Measurements from ENCODE around the gene SMOC2. TPM values are rescaled to one million over a fixed set of nuclear protein-coding genes. Genes with fewer than 3 reads are reported as not detected.

Gene SMOC2
- total and polyA plus RNA-seq, 2 donors (not counting 1 experiment from before 2014, with no cell fraction given): 0.37 TPM; not detected in 1

DNA sequence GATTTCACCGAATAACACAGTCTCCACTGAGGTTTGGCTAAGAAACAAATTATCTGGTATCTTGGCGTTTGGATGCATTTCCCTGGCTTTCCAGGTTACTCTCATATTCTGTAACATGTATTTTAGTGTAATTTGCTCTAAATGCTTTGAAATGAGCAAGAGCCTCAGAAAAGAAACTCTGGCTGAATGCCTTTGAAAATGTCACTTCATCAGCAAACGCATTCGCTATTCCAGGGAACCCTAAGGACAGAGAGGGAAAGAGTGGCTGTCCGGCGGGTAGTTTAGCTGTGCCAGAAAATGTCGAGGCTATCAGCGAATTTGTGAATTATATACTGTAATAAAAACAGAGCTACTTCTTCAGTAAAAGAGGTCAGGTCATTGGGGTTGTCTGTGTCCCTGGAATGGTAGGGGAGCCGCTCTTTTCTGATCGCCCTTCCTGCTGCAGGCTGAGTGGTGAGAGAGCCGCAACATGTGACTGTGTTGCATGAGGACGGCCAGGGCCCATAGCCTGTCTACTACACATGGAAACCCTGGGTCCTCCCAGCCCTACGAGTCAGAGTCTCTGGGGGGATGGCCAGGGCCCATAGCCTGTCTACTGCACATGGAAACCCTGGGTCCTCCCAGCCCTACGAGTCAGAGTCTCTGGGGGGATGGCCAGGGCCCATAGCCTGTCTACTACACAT lies 57.3 kb downstream of the SMOC2 start:
- H3K4me1 ChIP-seq (ENCODE audit: control insufficient read depth in 2 of 2, insufficient read depth in 2 of 2, low read length in 2 of 2): no peaks in the 10 kb centered on the region
- intact Hi-C loops (cut with micrococcal nuclease): no loop called here
- H3K4me3 Mint-ChIP-seq: no peak overlapping the region
- H3K4me3 ChIP-seq (ENCODE audit: control extremely low read depth in 1 of 5, extremely low read depth in 1 of 5, insufficient read depth in 1 of 5, low read depth in 2 of 5, low read length in 4 of 5): no peak overlapping the region
- no peaks in the 10 kb centered on the region for H3K9me3 Mint-ChIP-seq (ENCODE audit: insufficient read depth)
- no peak overlapping the region for H3K9ac ChIP-seq (ENCODE audit: low read length)
- no peak overlapping the region for H3K27ac Mint-ChIP-seq
- H3K79me2 ChIP-seq (ENCODE audit: control insufficient read depth, insufficient read depth, low read length): no peaks in the 10 kb centered on the region
- no peaks in the 10 kb centered on the region for H4K20me1 ChIP-seq (ENCODE audit: control insufficient read depth, insufficient read depth, low read length, poor library complexity, severe bottlenecking)
- no peaks in the 10 kb centered on the region for H3K4me1 Mint-ChIP-seq
- POLR2A ChIA-PET: no interaction called here
- no peak overlapping the region for H2AFZ ChIP-seq (ENCODE audit: insufficient read depth, low read depth, low read length, poor library complexity, severe bottlenecking)
- ATAC-seq (ENCODE audit: low read depth): no peak
- no peak for TF ChIP-seq EZH2 (IDR thresholded peaks at IDR 0.05; ENCODE audit: borderline replicate concordance, insufficient read depth, low read depth, low read length, poor library complexity, severe bottlenecking)
- TF ChIP-seq, protein P1, sequence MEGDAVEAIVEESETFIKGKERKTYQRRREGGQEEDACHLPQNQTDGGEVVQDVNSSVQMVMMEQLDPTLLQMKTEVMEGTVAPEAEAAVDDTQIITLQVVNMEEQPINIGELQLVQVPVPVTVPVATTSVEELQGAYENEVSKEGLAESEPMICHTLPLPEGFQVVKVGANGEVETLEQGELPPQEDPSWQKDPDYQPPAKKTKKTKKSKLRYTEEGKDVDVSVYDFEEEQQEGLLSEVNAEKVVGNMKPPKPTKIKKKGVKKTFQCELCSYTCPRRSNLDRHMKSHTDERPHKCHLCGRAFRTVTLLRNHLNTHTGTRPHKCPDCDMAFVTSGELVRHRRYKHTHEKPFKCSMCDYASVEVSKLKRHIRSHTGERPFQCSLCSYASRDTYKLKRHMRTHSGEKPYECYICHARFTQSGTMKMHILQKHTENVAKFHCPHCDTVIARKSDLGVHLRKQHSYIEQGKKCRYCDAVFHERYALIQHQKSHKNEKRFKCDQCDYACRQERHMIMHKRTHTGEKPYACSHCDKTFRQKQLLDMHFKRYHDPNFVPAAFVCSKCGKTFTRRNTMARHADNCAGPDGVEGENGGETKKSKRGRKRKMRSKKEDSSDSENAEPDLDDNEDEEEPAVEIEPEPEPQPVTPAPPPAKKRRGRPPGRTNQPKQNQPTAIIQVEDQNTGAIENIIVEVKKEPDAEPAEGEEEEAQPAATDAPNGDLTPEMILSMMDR (IDR thresholded peaks at IDR 0.05): no peak
- peaks cover 0 to 14% (median 0%) of the 10 kb centered on the region in 3 donors for H3K9me3 ChIP-seq (ENCODE audit: control extremely low read depth in 1 of 3, control insufficient read depth in 2 of 3, insufficient read depth in 1 of 3, low read length in 2 of 3)
- no peaks in the 10 kb centered on the region for H3K27me3 ChIP-seq (replicated peaks in 1 of 4; ENCODE audit: control extremely low read depth in 1 of 4, control insufficient read depth in 3 of 4, insufficient read depth in 4 of 4, low read length in 3 of 4)
- CTCF ChIA-PET: no interaction called here
- no peak overlapping the region for H3K4me2 ChIP-seq (replicated peaks; ENCODE audit: low read depth, low read length, poor library complexity, severe bottlenecking)
- no peaks in the 10 kb centered on the region for H3K36me3 ChIP-seq (replicated peaks in 1 of 2; ENCODE audit: control extremely low read depth in 1 of 2, control insufficient read depth in 1 of 2, extremely low read depth in 1 of 2, insufficient read depth in 2 of 2, low read length in 1 of 2)
- H3K27ac ChIP-seq (ENCODE audit: low read length in 2 of 2): no peak overlapping the region
- no peaks in the 10 kb centered on the region for H3K27me3 Mint-ChIP-seq
- 95% methylated on average over 3 of the region's 14 CpGs for WGBS (ENCODE audit: insufficient coverage)
- no peak for DNase-seq

DNA sequence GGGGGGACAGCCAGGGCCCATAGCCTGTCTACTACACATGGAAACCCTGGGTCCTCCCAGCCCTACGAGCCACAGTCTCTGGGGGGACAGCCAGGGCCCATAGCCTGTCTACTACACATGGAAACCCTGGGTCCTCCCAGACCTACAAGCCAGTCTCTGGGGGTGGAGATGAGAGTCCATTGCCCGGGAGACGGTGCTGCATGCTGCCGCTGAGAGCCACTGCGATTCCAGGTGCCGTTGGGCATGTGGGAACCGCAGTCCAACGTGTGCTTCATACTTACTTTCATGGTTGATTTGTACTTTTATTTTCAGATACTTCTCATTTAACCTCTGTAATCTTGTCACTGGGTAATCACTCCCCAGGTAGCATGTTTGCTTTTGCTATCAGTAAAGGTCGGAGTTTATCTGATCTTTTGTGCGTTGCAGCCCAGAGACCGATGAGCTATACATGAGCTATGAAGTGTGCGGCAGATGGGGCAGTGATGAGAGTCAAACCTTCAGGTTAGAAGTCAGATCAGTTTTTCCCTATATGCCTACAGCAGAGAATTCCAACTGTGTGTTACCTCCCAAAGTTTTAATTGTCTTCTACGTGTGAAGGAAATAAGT lies 58.2 kb downstream of the SMOC2 start:
- Mint-ChIP-seq H3K4me3 (no peak overlapping the region), H3K27ac (no peak overlapping the region), H3K9me3 (ENCODE audit: insufficient read depth) (no peaks in the 10 kb centered on the region), H3K4me1 (no peaks in the 10 kb centered on the region), H3K27me3 (no peaks in the 10 kb centered on the region)
- no peak for ATAC-seq (ENCODE audit: low read depth)
- POLR2A ChIA-PET: no interaction called here
- Histone ChIP-seq H3K9ac (ENCODE audit: low read length) (no peak overlapping the region), H2AFZ (ENCODE audit: insufficient read depth, low read depth, low read length, poor library complexity, severe bottlenecking) (no peak overlapping the region), H3K27me3 (replicated peaks in 1 of 4; ENCODE audit: control extremely low read depth in 1 of 4, control insufficient read depth in 3 of 4, insufficient read depth in 4 of 4, low read length in 3 of 4) (no peaks in the 10 kb centered on the region), H4K20me1 (ENCODE audit: control insufficient read depth, insufficient read depth, low read length, poor library complexity, severe bottlenecking) (no peaks in the 10 kb centered on the region), H3K4me2 (replicated peaks; ENCODE audit: low read depth, low read length, poor library complexity, severe bottlenecking) (no peak overlapping the region), H3K27ac (ENCODE audit: low read length in 2 of 2) (no peak overlapping the region), H3K36me3 (replicated peaks in 1 of 2; ENCODE audit: control extremely low read depth in 1 of 2, control insufficient read depth in 1 of 2, extremely low read depth in 1 of 2, insufficient read depth in 2 of 2, low read length in 1 of 2) (no peaks in the 10 kb centered on the region), H3K4me1 (ENCODE audit: control insufficient read depth in 2 of 2, insufficient read depth in 2 of 2, low read length in 2 of 2) (no peaks in the 10 kb centered on the region), H3K9me3 (ENCODE audit: control extremely low read depth in 1 of 3, control insufficient read depth in 2 of 3, insufficient read depth in 1 of 3, low read length in 2 of 3) (peaks cover 0 to 14% (median 0%) of the 10 kb centered on the region in 3 donors), H3K4me3 (ENCODE audit: control extremely low read depth in 1 of 5, extremely low read depth in 1 of 5, insufficient read depth in 1 of 5, low read depth in 2 of 5, low read length in 4 of 5) (no peak overlapping the region), H3K79me2 (ENCODE audit: control insufficient read depth, insufficient read depth, low read length) (no peaks in the 10 kb centered on the region)
- 70% methylated on average over 2 of the region's 13 CpGs for WGBS (ENCODE audit: insufficient coverage)
- CTCF ChIA-PET: no interaction called here
- DNase-seq: no peak
- TF ChIP-seq, protein P1 (IDR thresholded peaks at IDR 0.05): no peak
- no peak for TF ChIP-seq EZH2 (IDR thresholded peaks at IDR 0.05; ENCODE audit: borderline replicate concordance, insufficient read depth, low read depth, low read length, poor library complexity, severe bottlenecking)
- intact Hi-C loops (cut with micrococcal nuclease): no loop called here

Data from B cell (primary cell).